ENCODE results near the gene RND2.

DNA sequence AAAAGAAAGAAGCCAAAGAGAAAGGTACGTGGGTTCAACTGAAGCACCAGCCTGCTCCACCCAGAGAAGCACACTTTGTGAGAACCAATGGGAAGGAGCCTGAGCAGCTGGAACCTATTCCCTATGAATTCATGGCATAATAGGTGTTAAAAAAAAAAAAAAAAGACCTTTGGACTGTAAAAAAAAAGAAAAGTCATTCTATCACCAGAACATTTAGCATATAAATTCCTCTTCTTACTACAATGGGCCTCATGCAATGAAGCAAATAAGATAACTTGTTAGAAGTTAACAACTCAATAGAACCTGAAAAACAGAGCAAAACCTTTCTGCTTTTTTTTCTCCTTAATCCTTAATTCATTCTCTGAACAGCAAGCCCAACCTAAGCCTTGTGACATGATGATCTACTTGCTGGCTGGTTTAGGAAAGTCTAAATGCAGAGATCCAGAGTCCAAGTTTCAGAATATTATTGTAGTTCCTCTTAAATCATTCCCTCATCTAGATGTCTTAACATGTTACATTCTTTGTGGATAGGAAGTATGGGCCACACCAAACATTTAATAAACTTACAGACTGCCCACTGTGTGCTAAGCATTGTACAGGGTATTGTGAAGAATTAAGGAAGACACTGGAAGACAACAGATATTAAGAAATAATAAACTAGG, 54.7 kb downstream of the RND2 start:
- no peak for TF ChIP-seq CTCF (IDR thresholded peaks at IDR 0.05; ENCODE audit: borderline replicate concordance, extremely low read depth, low read length, poor library complexity, severe bottlenecking)
- TF ChIP-seq EZH2 (IDR thresholded peaks at IDR 0.05; ENCODE audit: borderline replicate concordance, low read depth, low read length, severe bottlenecking), result no peak

Measured in DND-41 (cell line).